ENCODE data around the gene SMURF1. TPM values are rescaled to one million over a fixed set of nuclear protein-coding genes. Genes with fewer than 3 reads are reported as not detected.
A peak's percentile ranks its signal among the peaks of the same experiment; 100 is the strongest.

SMURF1 gene
- total and polyA plus RNA-seq, 2 of the 4 experiments (the other 2 are of a cell fraction), result 13.4 to 20.3 TPM

GRCh38 chr7:99142727-99143520 lies 984 bp downstream of the SMURF1 start:
- H3K4me2 ChIP-seq (ENCODE audit: low read depth, low read length), result peak overlapping the region; percentile 83
- intact Hi-C loops (cut with micrococcal nuclease) (loop anchor here (1.0 to 5.0 kb wide), 3 partner anchors 70 to 184 kb away; partner anchors contain the start of gene ARPC1A), in situ Hi-C loops (cut with MboI; ENCODE audit: low sequenced_read_pairs) (no loop called here), dilution Hi-C loops (cut with HindIII; ENCODE audit: low sequenced_read_pairs, unreplicated experiment) (no loop called here)
- peak overlapping the region; percentile 55 for H3K18ac ChIP-seq (ENCODE audit: low read depth, low read length)
- H3K9me3 ChIP-seq (ENCODE audit: control insufficient read depth, insufficient read depth, low read length), result no peaks in the 10 kb centered on the region
- H2AK5ac ChIP-seq (ENCODE audit: low read depth, low read length), result peak overlapping the region; percentile 83
- H3K9ac ChIP-seq (ENCODE audit: low read depth, low read length), result peak overlapping the region; percentile 61
- no TSS peak for BruUV-seq (replicated peaks)
- H2AFZ ChIP-seq (replicated peaks; ENCODE audit: low read length, poor library complexity), result peak overlapping the region; percentile 82
- no peak overlapping the region; the same call in 1 of the 2 replicates for H2BK120ac ChIP-seq (ENCODE audit: low read depth, low read length)
- H3K36me3 ChIP-seq (ENCODE audit: control insufficient read depth, insufficient read depth, low read length), result no peaks in the 10 kb centered on the region
- H3K4ac ChIP-seq (ENCODE audit: low read depth, low read length), result peak overlapping the region; percentile 24
- peak overlapping the region; percentile 83 to 92; a peak in 3 of 4 replicates for H4K8ac ChIP-seq (ENCODE audit: low read depth in 2 of 2, low read length in 2 of 2)
- WGBS, 2 experiments (ENCODE audit: extremely low coverage in 2 of 2, insufficient read length in 1 of 2), result 8% methylated on average over 13 of the region's 33 CpGs; no CpG with 5 or more reads in 1 of the 2 experiments
- H3K14ac ChIP-seq (replicated peaks; ENCODE audit: low read depth, low read length), result 0 out of 2 replicates have a peak overlapping the region, but pooled peaks have one; percentile 3
- DNase-seq (peak; percentile 92), ATAC-seq (ENCODE audit: low read depth) (peak; percentile 75)
- ChIA-PET POLR2A (ENCODE audit: unreplicated experiment) (no interaction called here), CTCF (interaction anchor here (0.6 kb wide), 1 partner anchor 30 kb away, joined by 4 read pairs; no protein-coding TSS in a partner anchor)
- peak overlapping the region; percentile 29 for H2AK9ac ChIP-seq (replicated peaks; ENCODE audit: low read depth, low read length, poor library complexity)
- H4K20me1 ChIP-seq (ENCODE audit: insufficient read depth, low read length), result peaks cover 29% of the 10 kb centered on the region
- H3K4me1 ChIP-seq (ENCODE audit: control insufficient read depth, insufficient read depth, low read length), result peaks cover 7% of the 10 kb centered on the region
- peak overlapping the region; percentile 59; the same call in 1 of the 2 replicates for H3K56ac ChIP-seq (ENCODE audit: extremely low read depth, insufficient read depth, low read length)
- H2BK15ac ChIP-seq (ENCODE audit: low read depth, low read length), result peak overlapping the region; percentile 64; the same call in 1 of the 3 replicates
- no peaks in the 10 kb centered on the region for H3K27me3 ChIP-seq (ENCODE audit: control insufficient read depth, insufficient read depth, low read length)
- H4K91ac ChIP-seq (ENCODE audit: insufficient read depth, low read depth, low read length), result peak overlapping the region; percentile 77; the same call in 1 of the 2 replicates
- peak overlapping the region; percentile 99 for H3K4me3 ChIP-seq (ENCODE audit: insufficient read depth, low read depth, low read length)
- H3K79me1 ChIP-seq (ENCODE audit: low read depth in 1 of 2, low read length in 2 of 2), result peaks cover 8 to 30% of the 10 kb centered on the region in 2 experiments; a peak in 3 of 4 replicates
- no peak overlapping the region for H2BK20ac ChIP-seq (ENCODE audit: low read depth, low read length)
- no peak overlapping the region for H3K23ac ChIP-seq (ENCODE audit: low read depth, low read length)
- H4K5ac ChIP-seq (ENCODE audit: low read depth, low read length), result peak overlapping the region; percentile 52; the same call in 1 of the 2 replicates
- peak overlapping the region; percentile 82 for H2BK5ac ChIP-seq (ENCODE audit: low read depth, low read length, poor library complexity, severe bottlenecking)
- H3K9me1 ChIP-seq (ENCODE audit: insufficient read depth, low read length), result no peaks in the 10 kb centered on the region; the same call in 1 of the 2 replicates
- TF ChIP-seq CHD1 (IDR thresholded peaks at IDR 0.05; ENCODE audit: low read depth, low read length) (no peak), NFE2L2 (IDR thresholded peaks at IDR 0.05; ENCODE audit: low read depth, low read length) (no peak), MAZ (IDR thresholded peaks at IDR 0.05; ENCODE audit: borderline replicate concordance, low read depth, low read length) (peak; percentile 72; the same call in 1 of the 2 replicates)
- peak overlapping the region; percentile 90 for H3K27ac ChIP-seq (ENCODE audit: insufficient read depth, low read length)
